MG63 (cell line): ENCODE results near the gene TSPAN32. TPM values are rescaled to one million over a fixed set of nuclear protein-coding genes. Genes with fewer than 3 reads are reported as not detected.
"Not testable (repeated sequence)": the region's sequence is repeated elsewhere in the genome, so short reads cannot be mapped to it uniquely, and the experiment has no call there.

ENCODE experiments used
- DNase-seq: peaks from one replicate; pipeline ENCODE4 v3.0.0-alpha.2; 2020
- H3K27me3 ChIP-seq: fragments of 250-450 bp; sonication (Bioruptor Pico); 2 replicates; pipeline ENCODE4 v1.5.1; 2020; ENCODE audit warnings: mild to moderate bottlenecking, moderate library complexity
- H3K36me3 ChIP-seq: fragments of 250-450 bp; sonication (Bioruptor Pico); 2 replicates; pipeline ENCODE4 v1.5.1; 2020; ENCODE audit warnings: mild to moderate bottlenecking, moderate library complexity
- H3K4me3 ChIP-seq: fragments of 250-450 bp; sonication (Bioruptor Pico); 2 replicates; pipeline ENCODE4 v1.5.1; 2020; ENCODE audit warnings: mild to moderate bottlenecking, moderate library complexity
- H3K9me3 ChIP-seq: fragments of 250-450 bp; sonication (Bioruptor Pico); 2 replicates; pipeline ENCODE4 v1.5.1; 2020; ENCODE audit warnings: mild to moderate bottlenecking, moderate library complexity
- total RNA-seq: library from RNA; depleted of rRNA; stranded (reverse); fragments of >200 nt; shearing (Covaris generic); gene quantifications from 2 replicates; pipeline ENCODE4 v1.2.3, GENCODE V29; 2014; ENCODE audit warnings: low replicate concordance

TSPAN32 gene
- total RNA-seq, 1 experiment from 2014 or later, result 4.3 TPM

GRCh38 chr11:2275334-2276279 lies 26.2 kb upstream of the TSPAN32 start:
- peaks cover 7% of the 10 kb centered on the region for H3K9me3 ChIP-seq
- H3K27me3 ChIP-seq, result peaks cover 10% of the 10 kb centered on the region
- H3K4me3 ChIP-seq, result no peak overlapping the region
- no peaks in the 10 kb centered on the region for H3K36me3 ChIP-seq
- DNase-seq, result no peak

- DNase-seq, result no peak
- Histone ChIP-seq H3K36me3 (no peaks in the 10 kb centered on the region), H3K4me3 (no peak overlapping the region), H3K27me3 (peaks cover 5% of the 10 kb centered on the region), H3K9me3 (peaks cover 7% of the 10 kb centered on the region)
Measured at GRCh38 chr11:2276280-2277007, 25.4 kb upstream of the TSPAN32 start.

- DNase-seq, result no peak
- peaks cover 8% of the 10 kb centered on the region for H3K27me3 ChIP-seq
- no peaks in the 10 kb centered on the region for H3K36me3 ChIP-seq
- H3K9me3 ChIP-seq, result peaks cover 7% of the 10 kb centered on the region
- no peak overlapping the region for H3K4me3 ChIP-seq
Measured at GRCh38 chr11:2277008-2277346, 24.8 kb upstream of the TSPAN32 start.

GRCh38 chr11:2277933-2278523 lies 23.8 kb upstream of the TSPAN32 start:
- Histone ChIP-seq H3K9me3 (peaks cover 7% of the 10 kb centered on the region), H3K27me3 (peaks cover 8% of the 10 kb centered on the region), H3K4me3 (no peak overlapping the region), H3K36me3 (no peaks in the 10 kb centered on the region)
- DNase-seq, result no peak

GRCh38 chr11:2280208-2280607 lies 21.6 kb upstream of the TSPAN32 start:
- peaks cover 7% of the 10 kb centered on the region for H3K9me3 ChIP-seq
- no peaks in the 10 kb centered on the region for H3K36me3 ChIP-seq
- no peak for DNase-seq
- H3K27me3 ChIP-seq, result peaks cover 8% of the 10 kb centered on the region
- no peak overlapping the region for H3K4me3 ChIP-seq

GRCh38 chr11:2286350-2286749 lies 15.5 kb upstream of the TSPAN32 start:
- H3K27me3 ChIP-seq, H3K9me3 ChIP-seq, H3K36me3 ChIP-seq, H3K4me3 ChIP-seq, DNase-seq: not testable (repeated sequence)

GRCh38 chr11:2287091-2287490 lies 14.7 kb upstream of the TSPAN32 start:
- DNase-seq, result no peak
- Histone ChIP-seq H3K36me3 (no peaks in the 10 kb centered on the region), H3K4me3 (no peak overlapping the region), H3K9me3 (no peaks in the 10 kb centered on the region; the same call in 1 of the 2 replicates), H3K27me3 (no peaks in the 10 kb centered on the region; the same call in 1 of the 2 replicates)

GRCh38 chr11:2289350-2289749 lies 12.5 kb upstream of the TSPAN32 start:
- H3K36me3 ChIP-seq, result no peaks in the 10 kb centered on the region
- H3K4me3 ChIP-seq, result no peak overlapping the region
- no peaks in the 10 kb centered on the region; the same call in 1 of the 2 replicates for H3K27me3 ChIP-seq
- H3K9me3 ChIP-seq, result no peaks in the 10 kb centered on the region
- DNase-seq, result no peak

- Histone ChIP-seq H3K36me3 (no peaks in the 10 kb centered on the region), H3K4me3 (no peak overlapping the region), H3K27me3 (no peaks in the 10 kb centered on the region; the same call in 1 of the 2 replicates), H3K9me3 (no peaks in the 10 kb centered on the region)
- no peak for DNase-seq
Measured at GRCh38 chr11:2289859-2290258, 12.0 kb upstream of the TSPAN32 start.

- no peaks in the 10 kb centered on the region for H3K9me3 ChIP-seq
- H3K4me3 ChIP-seq, result no peak overlapping the region
- no peaks in the 10 kb centered on the region for H3K36me3 ChIP-seq
- DNase-seq, result peak; percentile 34
- no peaks in the 10 kb centered on the region; the same call in 1 of the 2 replicates for H3K27me3 ChIP-seq
Measured at GRCh38 chr11:2290351-2290841, 11.4 kb upstream of the TSPAN32 start.

GRCh38 chr11:2293531-2293971 lies 8.3 kb upstream of the TSPAN32 start:
- H3K9me3 ChIP-seq, result no peaks in the 10 kb centered on the region
- H3K4me3 ChIP-seq, result no peak overlapping the region
- no peaks in the 10 kb centered on the region for H3K36me3 ChIP-seq
- DNase-seq, result no peak
- no peaks in the 10 kb centered on the region; the same call in 1 of the 2 replicates for H3K27me3 ChIP-seq

- Histone ChIP-seq H3K27me3 (no peaks in the 10 kb centered on the region; the same call in 1 of the 2 replicates), H3K36me3 (no peaks in the 10 kb centered on the region), H3K4me3 (no peak overlapping the region), H3K9me3 (no peaks in the 10 kb centered on the region)
- no peak for DNase-seq
Measured at GRCh38 chr11:2293984-2294925, 7.6 kb upstream of the TSPAN32 start.

- H3K36me3 ChIP-seq, result no peaks in the 10 kb centered on the region
- no peaks in the 10 kb centered on the region for H3K9me3 ChIP-seq
- no peaks in the 10 kb centered on the region; the same call in 1 of the 2 replicates for H3K27me3 ChIP-seq
- no peak for DNase-seq
- H3K4me3 ChIP-seq, result no peak overlapping the region
Measured at GRCh38 chr11:2294926-2295290, 6.9 kb upstream of the TSPAN32 start.

- Histone ChIP-seq H3K9me3 (no peaks in the 10 kb centered on the region), H3K27me3 (no peaks in the 10 kb centered on the region), H3K4me3 (no peak overlapping the region), H3K36me3 (no peaks in the 10 kb centered on the region)
- no peak for DNase-seq
Measured at GRCh38 chr11:2295971-2296912, 5.6 kb upstream of the TSPAN32 start.
